ENCODE measurements around the gene MYL10.

The MYL10 gene

GRCh38 chr7:101565601-101566209 is 63.4 kb downstream of the MYL10 start:
- DNase-seq (ENCODE audit: low spot score), result no peak

- DNase-seq (ENCODE audit: low spot score), result peak; percentile 52
Observed at GRCh38 chr7:101564778-101565211, 64.3 kb downstream of the MYL10 start.

- no peak for DNase-seq (ENCODE audit: low spot score)
Observed at GRCh38 chr7:101563943-101564777, 64.9 kb downstream of the MYL10 start.

Data from RKO (cell line).